GM13976 (cell line): Measurements from ENCODE around the gene NOB1.
A peak's percentile ranks its signal among the peaks of the same experiment; 100 is the strongest.

Experiments used
- DNase-seq: peaks from one replicate; pipeline ENCODE4 v3.0.0; 2012; ENCODE audit warnings: low spot score
- CTCF ChIP-seq: IDR thresholded peaks from 2 replicates; pipeline ENCODE4 v1.5.1; 2012; ENCODE audit warnings: borderline replicate concordance, mild to moderate bottlenecking; ENCODE audit not compliant: insufficient read depth; ENCODE audit errors: extremely low read depth, missing control alignments, control extremely low read depth
- in situ Hi-C: fragments of 300-500 bp; cut with MboI; formaldehyde crosslinking; loops from one replicate; pipeline ENCODE4 v1.12.0; 2022; ENCODE audit warnings: low sequenced_read_pairs, mixed read lengths, inconsistent platforms; ENCODE audit not compliant: unreplicated experiment

NOB1 gene

GRCh38 chr16:69709456-69710084 lies 45.2 kb downstream of the NOB1 start:
- DNase-seq = peak; percentile 54
- TF ChIP-seq CTCF = peak; percentile 60
- in situ Hi-C loops = no loop called here

DNA sequence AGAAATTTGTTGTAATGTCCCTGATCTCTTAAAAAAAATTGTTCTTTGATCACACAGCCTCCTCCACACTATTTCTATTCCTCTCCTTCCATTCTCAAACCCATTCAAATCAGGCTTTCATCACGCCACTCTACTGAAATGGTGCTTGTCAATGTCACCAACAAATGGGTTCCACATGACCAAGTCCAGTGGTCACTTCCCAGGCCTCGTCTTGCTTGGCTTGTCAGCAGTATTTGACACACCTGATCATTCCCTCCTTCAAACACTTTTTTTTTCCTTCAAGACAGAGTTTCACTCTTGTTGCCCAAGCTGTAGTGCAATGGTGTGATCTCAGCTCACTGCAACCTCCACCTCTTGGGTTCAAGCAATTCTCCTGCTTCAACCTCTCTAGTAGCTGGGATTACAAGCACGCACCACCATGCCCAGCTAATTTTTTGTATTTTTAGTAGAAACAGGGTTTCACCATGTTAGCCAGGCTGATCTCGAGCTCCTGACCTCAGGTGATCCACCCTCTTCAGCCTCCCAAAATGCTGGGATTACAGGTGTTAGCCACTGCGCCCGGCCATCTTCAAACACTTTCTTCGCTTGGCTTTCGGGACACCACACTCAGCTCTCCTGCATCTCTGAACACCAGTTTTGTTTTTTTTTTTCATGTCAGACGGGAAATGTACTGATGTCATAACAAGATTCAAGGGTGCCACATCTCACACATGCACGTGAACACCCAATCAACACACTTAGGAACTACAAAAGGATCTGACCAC lies 46.6 kb downstream of the NOB1 start:
- TF ChIP-seq CTCF = no peak

DNA sequence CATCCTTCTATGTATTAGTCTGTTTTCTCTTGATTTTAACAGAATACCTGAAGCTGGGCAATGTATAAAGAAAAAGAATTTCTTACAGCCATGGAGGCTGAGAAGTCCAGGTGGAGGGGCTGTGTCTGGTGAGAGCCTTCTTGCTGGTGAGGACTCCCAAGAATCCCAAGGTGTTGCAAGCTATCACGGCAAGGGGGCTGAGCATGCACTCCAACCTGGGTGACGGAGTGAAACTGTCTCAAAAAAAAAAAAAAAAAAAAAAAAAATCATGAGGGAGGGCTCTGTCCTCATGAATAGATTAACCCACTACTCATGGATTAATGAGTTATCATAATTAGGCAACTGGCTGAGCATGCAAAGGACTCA lies 47.8 kb downstream of the NOB1 start:
- in situ Hi-C loops = no loop called here
- no peak for TF ChIP-seq CTCF
- DNase-seq = no peak

More for the DNA sequence above, 46.6 kb downstream of the NOB1 start:
- in situ Hi-C loops = no loop called here
- DNase-seq = no peak

- in situ Hi-C loops = no loop called here
- DNase-seq = no peak
- TF ChIP-seq CTCF = no peak
Observed at GRCh38 chr16:69706256-69706974, 48.3 kb downstream of the NOB1 start.

GRCh38 chr16:69703638-69704037 lies 51.1 kb downstream of the NOB1 start:
- TF ChIP-seq CTCF = no peak

GRCh38 chr16:69701866-69702265 lies 52.9 kb downstream of the NOB1 start:
- no peak for TF ChIP-seq CTCF
- no peak for DNase-seq
- in situ Hi-C loops = no loop called here

More at GRCh38 chr16:69703638-69704037, 51.1 kb downstream of the NOB1 start:
- in situ Hi-C loops = no loop called here
- no peak for DNase-seq
